Occipital lobe (tissue), 2 donors: Measurements from ENCODE around the gene TRABD2B. TPM values are rescaled to one million over a fixed set of nuclear protein-coding genes. Genes with fewer than 3 reads are reported as not detected.

Experiments used
- DNase-seq: peaks from one replicate; lab custom pipeline; 2025; lab: John Stamatoyannopoulos, UW
- total RNA-seq: library from RNA; depleted of rRNA; stranded (reverse); fragments of >200 nt; gene quantifications from one replicate; pipeline ENCODE4 v1.2.3, GENCODE V29; 2014

The TRABD2B gene
- total RNA-seq, 1 donor from 2014 or later = under 0.01 TPM

DNA sequence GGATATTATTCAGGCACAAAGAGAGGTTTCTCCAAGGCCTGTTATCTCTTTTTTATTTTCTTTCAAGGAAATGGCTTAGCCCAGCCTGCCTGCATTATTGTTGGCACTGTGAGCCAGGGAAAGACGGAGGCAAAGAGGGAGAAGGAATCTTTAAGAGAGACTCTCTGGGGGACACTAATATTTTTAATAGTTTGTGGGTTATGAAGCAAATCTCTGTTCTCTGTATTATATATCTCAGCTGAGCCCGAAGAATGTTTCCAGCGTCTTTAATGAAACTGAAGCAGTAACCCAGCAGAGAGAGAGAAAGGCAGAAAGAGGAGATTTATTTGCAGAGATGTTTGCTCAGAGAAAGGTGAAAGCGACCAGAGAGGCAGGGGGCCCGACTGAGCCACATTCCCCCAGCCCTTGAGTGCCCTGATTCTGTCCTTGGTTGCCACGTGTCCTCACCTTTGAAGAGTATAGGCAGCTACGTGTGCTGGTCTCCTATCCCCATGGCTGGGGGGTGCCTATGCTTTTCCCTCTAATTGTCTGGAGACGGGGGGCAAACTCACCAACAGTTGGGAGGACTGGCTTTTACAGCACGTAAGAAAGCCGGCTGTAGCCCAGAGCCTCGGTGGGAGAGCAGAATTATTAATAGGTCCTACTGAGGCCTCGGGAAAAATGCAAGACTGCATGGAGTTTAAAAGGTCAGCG lies 166.4 kb downstream of the TRABD2B start:
- no peak for DNase-seq

DNA sequence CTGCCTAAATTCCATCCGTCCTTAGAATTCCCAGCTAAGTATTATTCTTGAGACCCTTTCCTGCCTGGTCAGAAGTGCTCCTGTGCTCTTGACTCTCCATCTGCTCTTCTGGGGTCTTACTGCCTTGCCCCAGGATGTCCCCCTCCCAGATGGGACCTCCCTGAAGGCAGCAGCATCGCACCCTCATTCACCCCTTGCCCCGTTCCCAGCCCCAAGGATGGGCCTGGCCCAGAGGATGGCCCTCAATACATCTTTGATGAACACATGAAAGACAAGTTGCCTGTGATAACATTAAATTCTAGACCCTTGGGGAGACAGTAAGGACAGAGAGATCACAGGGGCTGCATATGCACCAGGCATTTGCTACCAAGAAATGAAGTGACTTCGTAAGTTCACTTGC lies 167.2 kb downstream of the TRABD2B start:
- no peak for DNase-seq

DNA sequence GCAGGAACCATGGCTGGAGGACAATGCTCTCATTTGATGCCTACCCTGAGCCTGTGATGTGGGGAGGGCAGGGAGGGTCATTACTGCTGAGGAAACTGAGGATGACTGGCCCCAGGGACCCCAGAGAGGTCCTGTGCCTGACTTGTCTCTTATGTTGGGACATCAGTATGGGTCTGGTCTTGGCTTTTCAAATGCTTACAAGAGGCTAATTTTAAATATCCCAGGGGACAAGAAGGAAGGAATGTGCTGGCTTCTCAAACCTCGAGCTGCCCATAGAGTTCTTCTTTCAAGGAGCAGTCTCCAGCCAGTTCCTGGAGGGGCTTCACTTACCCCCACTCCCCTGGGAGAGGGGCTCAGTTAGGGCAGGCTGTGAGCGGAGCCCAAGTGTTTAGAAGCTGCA lies 168.2 kb downstream of the TRABD2B start:
- no peak for DNase-seq

DNA sequence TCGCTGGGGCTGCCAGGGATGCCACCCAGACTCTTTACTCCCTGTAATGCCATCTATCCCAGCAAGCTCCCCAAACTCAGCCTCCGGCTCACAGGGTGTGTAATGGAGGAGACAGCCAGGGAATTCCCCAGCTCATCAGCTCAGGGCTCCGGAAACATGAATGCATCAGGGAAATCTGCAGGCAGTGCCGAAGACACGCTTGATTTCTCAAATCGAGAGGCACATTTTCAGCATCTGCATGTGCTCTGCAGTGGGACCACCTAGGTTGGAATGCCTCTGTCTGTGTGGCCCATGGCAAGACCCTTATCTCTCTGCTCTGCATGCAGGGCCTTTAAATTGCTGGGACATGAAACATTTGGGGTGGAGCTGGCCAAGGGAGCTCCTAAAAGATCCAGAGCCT lies 170.1 kb downstream of the TRABD2B start:
- no peak for DNase-seq

DNA sequence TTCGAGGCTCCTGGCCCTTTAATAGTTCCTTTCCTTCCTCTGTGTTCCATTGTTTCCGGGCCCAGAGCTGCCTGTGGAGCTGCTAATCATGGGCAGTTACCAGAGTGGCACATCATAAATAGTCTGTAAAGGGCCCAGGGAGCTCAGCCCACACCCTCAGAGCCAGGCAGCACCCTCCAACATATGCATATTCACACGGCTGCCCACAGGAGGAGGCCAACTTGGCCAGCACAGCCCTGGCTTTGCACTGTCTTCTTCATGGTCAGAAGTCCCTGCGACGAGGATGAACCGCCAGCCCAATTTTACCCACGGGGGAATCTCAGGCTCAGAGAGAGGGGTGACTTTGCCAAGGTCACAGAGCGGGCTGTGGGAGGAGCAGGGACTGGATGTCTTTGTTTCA lies 172.5 kb downstream of the TRABD2B start:
- DNase-seq = no peak

DNA sequence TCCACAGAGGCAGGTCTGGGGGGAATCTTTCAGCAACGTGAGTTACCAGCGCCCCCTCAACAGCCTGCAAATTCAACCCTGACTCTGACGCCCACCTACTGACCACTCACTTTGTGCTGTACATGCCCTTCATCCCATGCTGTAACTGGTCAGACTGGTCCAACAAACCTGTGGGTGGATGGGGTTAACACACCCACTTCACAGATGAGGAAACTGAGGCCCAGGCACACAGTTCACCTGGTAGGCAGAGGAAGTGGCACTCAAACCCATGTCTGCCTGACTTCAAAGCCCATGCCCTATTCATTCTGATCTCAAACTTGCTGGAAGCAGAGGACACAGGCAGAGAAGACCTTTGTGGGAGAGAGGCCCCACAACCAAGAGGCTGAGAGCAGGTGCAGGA lies 172.9 kb downstream of the TRABD2B start:
- DNase-seq = no peak

DNA sequence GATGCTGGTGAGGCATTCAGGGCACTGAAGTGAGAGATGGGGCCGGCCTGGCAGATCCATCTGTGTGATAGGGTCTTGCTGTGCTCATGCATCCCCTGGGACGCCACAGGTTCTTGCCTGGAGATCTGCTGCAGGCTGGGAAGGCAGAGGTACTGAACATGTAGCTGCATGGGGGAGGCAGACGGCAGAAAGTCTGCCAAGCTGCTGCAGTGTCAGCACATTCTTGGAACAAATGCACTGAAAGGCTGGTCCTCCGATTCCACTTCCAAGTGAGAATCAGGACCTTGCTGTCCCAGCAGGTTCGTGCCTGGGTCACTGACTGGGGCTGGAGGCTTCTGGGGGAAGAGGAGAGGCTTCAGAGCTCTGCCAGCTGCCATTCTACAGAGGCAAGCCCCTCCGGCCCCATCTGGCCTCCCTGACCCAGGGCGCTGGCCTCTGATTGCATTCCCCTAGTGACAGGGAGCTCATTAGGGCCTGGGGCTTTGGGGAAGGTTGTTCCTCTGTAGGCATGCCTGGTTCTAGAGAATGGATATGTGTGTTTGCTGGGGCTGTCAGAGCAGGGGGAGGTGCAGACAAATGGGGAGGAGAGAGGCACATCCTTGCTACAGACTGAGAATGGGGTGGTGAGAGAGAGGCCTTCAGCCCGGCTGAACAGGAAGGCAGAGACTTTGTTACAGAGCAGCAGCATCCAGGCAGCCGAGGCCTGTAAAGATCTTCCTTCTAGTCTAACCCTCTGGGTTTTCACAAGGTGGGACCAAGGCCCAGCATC lies 174.0 kb downstream of the TRABD2B start:
- no peak for DNase-seq

DNA sequence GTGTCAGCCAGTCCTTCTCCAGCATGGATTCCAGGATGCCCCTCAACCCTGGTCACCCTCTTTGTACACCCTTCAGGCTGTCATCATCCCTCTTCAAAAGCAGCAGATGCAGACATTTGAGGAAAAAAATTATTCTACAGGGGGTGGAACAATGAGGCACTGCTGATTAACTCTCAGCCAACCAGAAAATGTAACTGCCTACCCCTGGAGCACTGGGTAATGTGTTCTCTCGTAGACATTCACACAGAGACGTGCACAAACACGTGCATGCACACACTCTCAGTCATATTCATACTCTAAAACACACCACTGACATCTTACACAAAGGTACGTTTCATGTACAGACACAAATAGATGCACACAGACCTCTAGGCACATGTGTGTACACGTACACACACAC lies 175.4 kb downstream of the TRABD2B start:
- DNase-seq = no peak

DNA sequence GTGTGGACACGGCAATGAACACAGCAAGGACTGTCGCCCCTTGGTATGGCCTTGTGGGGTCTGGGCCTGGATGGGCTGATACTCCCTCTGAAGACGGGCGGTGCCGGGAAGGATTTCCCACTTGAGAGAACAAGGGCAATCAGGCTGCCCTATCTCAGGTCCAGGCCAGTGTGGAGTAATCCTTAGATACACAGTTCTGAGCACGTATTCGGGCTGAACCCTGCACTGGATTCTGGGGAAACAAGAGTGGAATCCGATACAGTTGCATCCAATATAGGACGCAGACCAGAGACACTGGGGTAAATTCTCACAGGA lies 177.7 kb downstream of the TRABD2B start:
- DNase-seq = no peak

DNA sequence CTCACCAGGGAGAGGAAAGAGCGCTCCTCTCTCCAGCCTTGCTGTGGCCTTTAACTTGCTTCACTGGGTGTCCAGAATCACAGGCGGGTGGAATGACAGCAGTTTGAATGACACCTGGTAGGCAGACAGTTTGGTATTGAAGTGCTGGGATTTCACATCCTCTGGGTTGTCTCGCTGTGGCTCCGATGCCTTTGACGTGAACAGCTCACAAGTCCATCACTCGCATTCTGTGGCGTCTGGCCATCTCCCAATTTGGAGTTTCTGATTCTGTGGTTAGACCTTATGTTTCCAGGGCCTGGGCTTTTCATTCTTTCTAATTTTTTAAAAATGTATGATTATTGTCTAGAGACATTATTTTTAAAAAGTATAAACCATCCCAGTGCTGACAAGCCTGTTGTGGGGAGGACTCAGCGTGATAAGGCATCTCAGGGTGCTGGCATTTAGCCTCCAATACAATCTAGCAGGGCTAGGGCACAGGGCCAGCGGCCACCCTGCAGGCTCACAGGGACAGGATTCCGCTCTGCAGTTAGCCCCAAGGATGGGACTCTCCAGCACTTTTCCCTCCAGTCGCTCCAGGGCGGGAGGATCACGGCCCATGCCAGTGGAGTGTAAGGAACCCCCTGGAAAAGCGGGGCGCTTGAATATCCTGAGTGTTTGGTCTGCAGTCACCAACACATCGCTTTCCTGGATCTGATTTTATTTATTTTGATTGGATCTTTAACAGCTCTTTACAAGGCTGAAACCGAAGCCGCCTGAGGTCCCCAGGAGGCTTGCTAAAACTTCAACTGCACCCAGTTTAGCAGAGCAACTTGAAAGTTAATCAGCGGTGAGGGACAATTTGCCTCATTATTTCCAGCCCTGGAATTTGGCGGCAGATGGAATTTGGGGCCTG lies 178.3 kb downstream of the TRABD2B start:
- DNase-seq = no peak

DNA sequence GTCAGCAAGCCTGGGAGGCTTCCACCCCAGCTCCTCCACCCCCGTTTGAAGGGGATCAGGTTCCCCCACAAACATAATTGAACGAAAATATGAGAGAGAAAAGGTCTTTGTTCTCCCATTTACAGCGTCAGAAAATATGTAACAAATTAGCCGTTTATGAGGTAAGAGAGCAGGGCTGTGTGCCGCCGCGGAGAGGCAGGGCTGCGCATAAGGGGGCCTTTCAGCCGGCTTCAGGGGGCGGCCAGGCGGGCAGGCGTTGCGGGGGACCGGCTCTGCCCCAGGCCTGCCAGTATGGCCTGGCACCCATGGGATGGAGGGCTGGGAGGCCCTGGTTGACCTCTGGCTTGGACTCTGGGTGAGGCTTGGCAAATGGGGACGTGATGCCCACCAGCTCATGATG lies 179.3 kb downstream of the TRABD2B start:
- DNase-seq = no peak

DNA sequence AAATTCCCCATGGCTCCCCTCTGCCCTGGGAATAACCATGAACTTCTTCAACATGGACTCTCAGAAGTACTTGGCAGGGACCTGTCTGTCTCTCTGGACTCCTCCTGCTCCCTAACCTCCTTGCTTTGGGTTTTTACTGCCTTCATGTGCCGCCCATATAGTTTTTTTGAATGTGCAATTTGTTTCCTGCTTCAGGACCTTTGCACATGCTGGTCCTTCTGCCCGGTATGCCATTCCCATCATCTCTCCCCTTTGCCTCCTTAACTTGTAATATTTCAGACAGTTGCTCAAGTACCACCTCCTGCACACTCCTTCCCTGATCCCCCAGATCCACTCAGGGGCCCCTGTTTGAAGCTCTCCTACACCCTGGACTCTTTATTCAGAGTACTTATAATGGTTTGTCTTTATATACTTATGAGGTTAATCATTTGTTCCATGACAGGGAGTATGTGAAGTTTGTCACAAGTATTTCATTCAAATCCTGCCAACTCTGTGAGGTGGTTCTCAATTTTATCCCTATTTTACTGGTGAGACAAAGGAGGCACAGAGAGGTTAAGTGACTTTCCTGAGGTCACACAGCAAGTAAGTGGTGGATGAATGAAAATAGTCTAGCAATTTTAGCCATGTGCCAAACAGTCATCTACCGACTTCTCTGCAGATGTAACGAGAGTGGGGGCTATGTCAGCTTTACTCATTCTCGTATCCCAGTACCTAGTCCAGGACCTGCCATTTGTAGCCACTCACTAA lies 180.7 kb downstream of the TRABD2B start:
- DNase-seq = no peak

DNA sequence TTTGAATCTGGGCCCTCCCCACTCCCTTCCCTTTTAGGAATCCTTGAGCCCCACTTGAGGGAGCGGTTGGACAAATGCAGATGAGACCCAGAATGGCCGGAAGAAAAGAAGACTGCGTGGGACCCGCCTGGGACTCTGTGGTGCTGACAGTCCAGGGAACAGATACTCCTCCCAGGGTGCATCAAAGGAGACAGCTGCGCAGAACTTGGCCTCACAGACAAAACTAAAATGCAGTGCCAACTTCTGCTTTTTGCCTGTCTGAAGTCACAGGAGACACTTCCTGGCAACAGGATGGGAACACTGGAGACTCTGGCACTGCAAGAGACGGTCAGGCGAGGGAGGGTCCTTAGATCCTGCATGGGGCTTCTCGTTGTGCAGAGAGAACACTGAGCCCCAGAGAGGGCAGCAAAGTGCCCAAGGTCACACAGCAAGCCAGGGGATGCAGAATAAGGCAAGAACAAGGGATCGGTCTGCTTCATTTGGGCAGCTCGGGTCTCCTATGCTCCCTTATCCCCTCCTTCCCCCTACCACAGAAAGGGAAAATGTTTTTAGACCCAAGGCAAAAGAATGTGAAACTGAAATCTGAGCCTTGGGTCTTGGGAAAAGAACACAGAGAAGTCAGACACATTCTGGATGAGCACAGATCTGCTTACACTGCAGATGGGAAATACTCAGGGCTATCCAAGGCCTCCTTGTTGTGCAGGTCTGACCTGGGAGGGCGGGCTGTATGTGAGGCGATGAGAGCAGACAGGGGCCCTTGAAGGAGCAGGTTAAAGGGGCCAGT lies 182.4 kb downstream of the TRABD2B start:
- DNase-seq = no peak

DNA sequence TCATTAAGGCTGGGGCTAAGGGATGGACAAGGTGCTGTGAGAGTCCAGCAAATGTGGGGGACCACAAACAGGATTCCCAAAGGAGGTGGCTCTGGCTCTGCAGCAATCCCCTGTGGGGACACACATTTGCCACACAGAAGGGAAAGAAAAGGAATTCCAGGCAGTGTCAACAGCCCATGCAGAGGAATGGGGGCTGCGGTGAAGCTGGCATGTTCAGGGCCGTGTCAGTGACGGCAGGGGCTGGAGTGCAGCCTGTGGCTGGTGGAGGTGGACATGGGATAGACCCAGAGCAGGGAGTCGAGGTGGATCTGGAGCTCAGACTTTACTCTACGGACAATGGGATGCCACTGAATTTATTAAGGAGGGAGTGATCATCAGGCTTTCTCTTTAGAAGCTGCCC lies 183.2 kb downstream of the TRABD2B start:
- DNase-seq = no peak

DNA sequence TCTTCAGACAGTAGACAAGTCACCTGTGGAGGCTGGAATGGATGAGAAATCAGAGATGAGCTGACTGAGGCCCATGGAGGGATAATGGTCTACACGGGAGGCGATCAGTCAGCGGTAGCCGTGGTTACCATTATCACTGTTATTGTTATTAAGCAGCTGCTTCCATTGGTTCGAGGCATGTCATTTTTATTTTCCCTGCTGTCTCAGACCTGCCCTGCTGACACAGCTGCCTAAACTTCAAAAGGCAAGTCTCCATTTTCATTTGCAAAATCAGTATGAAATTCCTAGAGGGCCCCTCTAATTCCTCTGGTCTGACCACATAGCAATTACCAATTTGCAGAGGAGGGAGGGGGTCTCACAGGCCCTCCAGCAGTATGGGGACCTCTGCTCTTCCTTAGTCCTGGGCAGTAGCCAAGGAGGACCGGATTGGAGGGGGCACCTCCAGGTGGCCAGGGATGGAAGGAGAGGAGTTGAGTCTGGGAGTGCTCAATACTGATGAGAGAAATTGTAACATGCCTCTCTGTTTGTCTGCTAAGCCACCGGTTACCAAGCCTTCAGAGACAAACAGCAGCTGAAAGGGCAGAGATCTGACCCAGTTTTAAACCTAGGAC lies 184.2 kb downstream of the TRABD2B start:
- no peak for DNase-seq

DNA sequence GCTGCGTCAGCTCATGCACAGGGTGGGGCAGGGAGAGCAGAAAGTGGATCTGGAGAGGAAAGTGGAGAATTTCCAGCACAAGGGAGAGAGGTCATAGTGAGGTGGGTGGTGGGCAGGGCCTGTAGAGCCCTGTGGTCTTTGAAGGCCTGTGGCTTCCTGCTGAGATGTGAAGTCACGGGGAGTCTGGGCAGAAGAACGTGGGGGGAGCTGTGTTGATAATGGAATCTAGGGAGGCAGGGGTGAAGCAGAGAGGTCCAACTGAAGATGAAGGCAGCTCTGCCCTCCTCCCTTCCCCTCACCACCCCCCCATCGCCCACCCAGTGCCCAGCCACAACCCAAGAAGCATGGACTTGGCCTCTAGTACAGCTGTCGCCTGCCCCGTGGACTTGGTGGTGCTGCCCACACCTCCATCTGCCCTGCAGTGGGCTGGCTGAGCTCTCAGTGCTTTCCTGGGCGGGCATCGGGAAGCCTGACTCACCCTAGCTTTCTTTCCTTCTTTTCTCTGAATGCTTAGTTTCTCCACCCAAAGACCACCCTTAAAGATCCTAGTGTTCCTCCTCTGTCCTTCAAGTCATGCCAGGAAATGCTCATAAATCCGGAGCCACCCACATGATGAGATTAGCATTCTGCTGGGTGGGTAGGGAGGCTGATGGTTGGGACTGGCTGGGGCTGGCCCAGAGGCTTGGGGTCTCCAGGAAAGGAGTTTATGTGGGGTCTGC lies 186.1 kb downstream of the TRABD2B start:
- no peak for DNase-seq

DNA sequence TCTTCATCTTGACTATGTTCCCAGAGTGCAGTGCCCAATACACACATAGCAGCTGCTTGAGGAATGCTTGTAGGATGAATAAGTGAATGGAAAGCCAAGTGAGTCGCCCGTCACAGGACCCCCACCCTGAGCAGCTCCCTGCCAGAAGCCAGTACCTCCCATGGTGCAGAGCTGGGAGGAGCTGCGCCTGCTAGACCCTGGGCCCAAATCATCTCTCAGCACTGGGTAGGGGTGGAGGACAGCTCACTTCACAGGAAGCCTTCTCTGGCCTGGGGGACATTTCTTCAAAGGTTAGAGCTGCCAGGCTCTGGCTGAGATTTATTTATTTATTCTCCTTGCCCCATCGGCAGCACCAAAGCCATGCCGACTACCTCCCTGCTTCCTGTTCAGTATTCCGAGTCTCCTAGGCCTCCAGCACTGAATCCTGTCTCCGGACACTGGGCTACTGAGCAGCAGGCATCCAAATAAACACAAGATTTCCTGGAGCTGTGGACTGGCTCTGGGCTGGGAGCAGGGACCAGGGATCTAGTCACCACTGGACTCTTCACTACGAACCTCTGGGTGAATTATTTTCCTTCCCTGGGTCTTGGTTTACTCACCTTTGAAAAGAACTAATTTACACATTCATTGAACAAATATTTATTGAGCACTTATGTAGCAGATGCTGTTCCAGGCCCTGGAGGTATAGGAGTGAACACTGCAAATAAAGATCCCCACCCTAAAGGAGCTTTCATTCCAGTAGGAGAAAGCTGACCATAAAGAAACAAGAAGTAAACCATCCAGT lies 187.7 kb downstream of the TRABD2B start:
- no peak for DNase-seq

DNA sequence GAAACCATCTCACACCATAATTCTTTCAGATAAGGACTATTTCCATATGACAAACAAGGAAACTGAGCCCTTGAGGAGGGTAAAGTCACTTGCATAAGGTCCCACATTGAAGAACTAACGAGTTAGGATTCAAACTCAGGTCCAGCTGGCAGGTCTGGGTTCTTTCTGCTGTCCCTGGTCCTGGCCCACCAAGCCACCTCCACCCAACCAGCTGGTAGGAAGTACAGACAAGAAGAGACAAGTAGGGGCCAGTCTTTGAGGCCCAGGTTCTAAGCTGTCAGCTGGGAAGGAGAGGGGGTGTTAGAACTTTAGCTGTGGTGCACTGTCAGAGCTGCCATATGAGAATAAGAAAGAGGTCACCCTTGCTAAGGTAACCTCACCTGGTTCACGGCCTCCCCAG lies 188.6 kb downstream of the TRABD2B start:
- DNase-seq = no peak

DNA sequence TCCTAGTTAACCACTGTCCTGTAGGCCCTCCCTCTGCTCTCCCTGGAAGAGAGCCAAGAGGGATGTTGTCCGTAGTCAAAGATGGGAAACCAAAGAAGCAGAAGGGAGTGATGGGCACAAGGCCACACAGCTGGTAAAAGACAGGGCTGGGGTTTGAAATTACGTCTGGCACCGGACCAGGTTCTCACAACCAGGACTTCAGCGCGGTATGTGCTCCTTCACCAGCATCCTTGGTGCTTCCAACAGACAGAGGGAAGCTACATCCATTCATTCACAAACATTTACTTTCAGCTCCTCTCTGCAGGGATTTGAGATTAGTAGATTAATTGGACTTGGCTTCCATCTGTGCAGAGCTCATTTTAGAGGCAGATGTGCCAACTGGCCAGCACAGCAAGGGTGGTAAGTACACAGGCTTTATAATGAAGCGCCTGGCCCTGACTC lies 191.2 kb downstream of the TRABD2B start:
- DNase-seq = no peak
